WTC11 (cell line): ENCODE results near the gene OR6N1. TPM values are rescaled to one million over a fixed set of nuclear protein-coding genes. Genes with fewer than 3 reads are reported as not detected.

ENCODE experiments used
- total RNA-seq: library from RNA; stranded (reverse); gene quantifications from 3 replicates; pipeline ENCODE4 v1.2.3, GENCODE V29; 2021

OR6N1 gene
- total RNA-seq, 1 experiment from 2014 or later, result not detected

Other genes starting within 250 kb of the OR6N1 start
- not detected in 3 replicates for gene OR6Y1, start 217.8 kb downstream of the OR6N1 start, total RNA-seq
- not detected in 3 replicates for gene OR6P1, start 201.6 kb downstream of the OR6N1 start, total RNA-seq
- gene OR10X1, start 192.3 kb downstream of the OR6N1 start, total RNA-seq, result not detected in 3 replicates
- gene OR10Z1, start 166.9 kb downstream of the OR6N1 start, total RNA-seq, result not detected in 3 replicates
- gene SPTA1, start 85.5 kb downstream of the OR6N1 start, total RNA-seq, result 0.02 to 0.11 TPM (median 0.09 TPM) in 3 replicates
- not detected in 3 replicates for gene OR6K2, start 71.5 kb downstream of the OR6N1 start, total RNA-seq
- not detected in 3 replicates for gene OR6K3, start 51.5 kb downstream of the OR6N1 start, total RNA-seq
- gene OR6K6, start 17.5 kb downstream of the OR6N1 start, total RNA-seq, result not detected in 3 replicates
- not detected in 3 replicates for gene OR6N2, start 9.0 kb upstream of the OR6N1 start, total RNA-seq
- gene MNDA, start 59.2 kb upstream of the OR6N1 start, total RNA-seq, result 0.09 TPM in 1 of 3 replicates, not detected in the others
- 0.11 TPM in 1 of 3 replicates, not detected in the others for gene PYHIN1, start 159.4 kb upstream of the OR6N1 start, total RNA-seq
- gene IFI16, start 237.7 kb upstream of the OR6N1 start, total RNA-seq, result 2.0 to 3.2 TPM (median 2.9 TPM) in 3 replicates